ENCODE measurements around the gene PPIP5K1. TPM values are rescaled to one million over a fixed set of nuclear protein-coding genes. Genes with fewer than 3 reads are reported as not detected.

The PPIP5K1 gene
- total and polyA plus RNA-seq, 8 donors: 4.0 to 160 (median 49.2) TPM

DNA sequence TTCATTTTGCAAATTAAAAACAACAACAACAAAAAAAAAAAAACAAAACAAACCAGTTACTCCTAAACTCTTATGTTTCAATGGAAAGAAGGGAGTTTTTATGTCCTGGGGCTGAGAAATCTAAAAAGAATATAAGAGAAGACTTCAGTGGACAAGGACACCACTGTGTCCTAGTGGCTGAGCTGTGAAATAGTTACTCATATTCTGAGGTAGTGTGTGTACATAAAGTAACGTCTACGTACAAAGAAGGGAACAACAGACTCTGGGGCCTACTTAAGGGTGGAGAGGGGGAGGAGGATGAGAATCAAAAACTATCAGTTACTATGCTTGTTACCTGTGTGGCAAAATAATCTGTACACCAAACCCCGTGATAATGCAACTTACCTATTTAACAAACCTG is 91.0 kb downstream of the PPIP5K1 start:
- H3K9me3 ChIP-seq: no peaks in the 10 kb centered on the region
- H3K27me3 ChIP-seq: no peaks in the 10 kb centered on the region
- H3K4me3 ChIP-seq: no peak overlapping the region
- no peak for TF ChIP-seq EP300 (IDR thresholded peaks at IDR 0.05)
- TF ChIP-seq, protein P1, sequence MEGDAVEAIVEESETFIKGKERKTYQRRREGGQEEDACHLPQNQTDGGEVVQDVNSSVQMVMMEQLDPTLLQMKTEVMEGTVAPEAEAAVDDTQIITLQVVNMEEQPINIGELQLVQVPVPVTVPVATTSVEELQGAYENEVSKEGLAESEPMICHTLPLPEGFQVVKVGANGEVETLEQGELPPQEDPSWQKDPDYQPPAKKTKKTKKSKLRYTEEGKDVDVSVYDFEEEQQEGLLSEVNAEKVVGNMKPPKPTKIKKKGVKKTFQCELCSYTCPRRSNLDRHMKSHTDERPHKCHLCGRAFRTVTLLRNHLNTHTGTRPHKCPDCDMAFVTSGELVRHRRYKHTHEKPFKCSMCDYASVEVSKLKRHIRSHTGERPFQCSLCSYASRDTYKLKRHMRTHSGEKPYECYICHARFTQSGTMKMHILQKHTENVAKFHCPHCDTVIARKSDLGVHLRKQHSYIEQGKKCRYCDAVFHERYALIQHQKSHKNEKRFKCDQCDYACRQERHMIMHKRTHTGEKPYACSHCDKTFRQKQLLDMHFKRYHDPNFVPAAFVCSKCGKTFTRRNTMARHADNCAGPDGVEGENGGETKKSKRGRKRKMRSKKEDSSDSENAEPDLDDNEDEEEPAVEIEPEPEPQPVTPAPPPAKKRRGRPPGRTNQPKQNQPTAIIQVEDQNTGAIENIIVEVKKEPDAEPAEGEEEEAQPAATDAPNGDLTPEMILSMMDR (IDR thresholded peaks at IDR 0.05): no peak
- no peak for TF ChIP-seq POLR2A (IDR thresholded peaks at IDR 0.05)
- TF ChIP-seq POLR2AphosphoS5 (IDR thresholded peaks at IDR 0.05): no peak
- H3K36me3 ChIP-seq: no peaks in the 10 kb centered on the region
- H3K27ac ChIP-seq: no peak overlapping the region
- 52 to 72% (median 57%) methylated on average over 3 of the region's 3 CpGs for WGBS, 5 donors
- no peak for DNase-seq
- H3K4me1 ChIP-seq: peaks cover 0 to under 1% (median 0%) of the 10 kb centered on the region in 4 donors
- intact Hi-C loops (cut with DNase I; ENCODE audit: low total_unique reads): no loop called here

DNA sequence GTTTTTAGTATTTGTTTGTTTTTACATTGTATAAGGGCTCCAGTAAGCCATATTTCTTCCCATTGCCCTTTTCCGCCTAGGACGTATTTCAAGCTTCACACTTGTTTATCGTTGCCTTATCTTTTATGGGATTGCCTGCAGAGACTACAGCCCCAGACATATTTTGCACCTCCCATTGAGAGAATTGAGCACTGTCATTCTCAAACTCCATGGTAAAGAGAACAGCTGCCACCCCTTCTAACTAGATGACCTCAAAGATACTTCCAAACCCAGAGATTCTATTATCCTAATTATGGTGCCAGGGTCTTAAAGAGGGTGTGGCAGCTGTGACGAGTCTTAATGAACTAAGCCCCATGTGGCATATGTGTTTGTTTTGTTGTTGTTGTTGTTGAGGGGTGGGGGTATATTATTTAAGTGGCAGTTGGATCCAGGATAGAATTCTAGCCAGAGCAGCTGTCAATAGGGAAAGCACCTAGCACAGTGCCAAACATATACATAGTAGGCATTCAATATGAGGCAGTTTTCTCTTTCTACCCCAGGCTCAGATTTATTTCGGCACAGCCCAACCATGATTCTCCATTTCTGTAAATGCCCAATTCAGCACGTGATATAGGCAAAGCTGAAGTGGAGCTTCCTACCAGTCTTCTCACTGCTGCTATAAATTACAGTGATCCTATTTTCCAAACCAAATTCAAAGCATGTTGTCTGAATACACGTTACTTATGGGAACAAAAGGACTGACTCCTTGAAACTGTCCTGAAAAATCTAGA is 96.1 kb downstream of the PPIP5K1 start:
- Histone ChIP-seq H3K4me3 (peak overlapping the region; percentile 77 to 96 (median 90)), H3K9me3 (no peaks in the 10 kb centered on the region), H3K36me3 (peaks cover 0 to 20% (median 14%) of the 10 kb centered on the region in 4 donors), H3K4me1 (peaks cover 5 to 39% (median 25%) of the 10 kb centered on the region in 4 donors), H3K27me3 (no peaks in the 10 kb centered on the region), H3K27ac (peak overlapping the region in 4 of 5 donors; percentile 85 to 94 (median 88))
- 54 to 60% (median 57%) methylated on average over 7 of the region's 7 CpGs for WGBS, 5 donors
- intact Hi-C loops (cut with DNase I; ENCODE audit: low total_unique reads): no loop called here
- no peak for DNase-seq
- TF ChIP-seq, protein P1 (IDR thresholded peaks at IDR 0.05): no peak
- TF ChIP-seq EP300 (IDR thresholded peaks at IDR 0.05) (no peak), POLR2A (IDR thresholded peaks at IDR 0.05) (no peak), POLR2AphosphoS5 (IDR thresholded peaks at IDR 0.05) (no peak)

DNA sequence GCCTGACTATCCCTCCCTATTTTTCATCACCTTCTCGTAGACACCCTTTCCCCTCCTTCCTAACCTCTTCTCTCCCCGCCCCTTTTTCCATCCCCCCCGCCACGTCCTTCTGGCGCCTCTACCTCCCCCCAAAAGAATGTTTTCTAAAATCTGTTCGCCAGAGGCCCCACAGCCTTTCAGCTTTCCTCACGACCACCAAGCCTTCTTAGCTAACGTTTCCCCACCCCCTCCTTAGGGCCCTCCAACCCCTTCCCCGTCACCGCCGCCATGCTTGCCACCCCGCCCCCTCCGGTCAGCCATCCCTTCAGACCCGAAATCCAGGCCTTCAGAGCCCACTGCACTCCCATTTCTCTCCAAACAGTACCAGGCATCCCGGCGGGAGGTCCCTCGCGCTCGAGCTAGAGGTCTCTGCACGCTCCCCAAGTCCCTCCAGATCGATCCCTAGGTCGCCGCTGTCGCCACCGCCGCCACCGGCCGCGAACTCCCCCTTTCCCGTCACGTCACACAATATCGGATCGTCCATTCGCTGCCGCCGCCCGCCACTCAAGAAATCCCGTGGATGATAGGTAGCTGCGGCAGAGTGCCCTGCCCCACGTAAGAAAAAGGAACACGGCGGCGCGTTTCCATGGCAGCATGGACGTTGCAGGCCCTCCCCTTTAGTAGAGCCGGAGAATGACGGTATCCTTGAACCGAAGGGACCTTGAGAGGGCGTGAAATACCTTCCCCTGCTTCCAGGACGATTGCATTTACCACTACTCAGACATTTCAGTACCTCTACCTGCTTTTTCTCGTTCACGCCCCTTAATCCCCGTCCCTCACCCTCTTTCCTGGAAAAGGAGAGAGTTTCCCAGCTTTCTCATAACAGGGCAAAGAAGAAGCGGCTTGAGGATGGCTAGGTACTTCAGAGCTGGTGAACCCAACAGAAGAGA is 97.1 kb downstream of the PPIP5K1 start, which contains the start of gene TP53BP1:
TSS of gene TP53BP1 (minus strand) at position 484 of the 929 bp plus-strand sequence. CDS start at position 371, 113 bp downstream.
- 0 to 2% (median 1%) methylated on average over 29 to 54 of the region's 54 CpGs for WGBS, 5 donors
- H3K27me3 ChIP-seq: no peaks in the 10 kb centered on the region
- DNase-seq: peak; percentile 98 to 99
- peak within 1 kb of the TSS; percentile 77 to 96 (median 90) for H3K4me3 ChIP-seq
- peak within 1 kb of the TSS; percentile 85 to 94 (median 86) for H3K27ac ChIP-seq
- H3K4me1 ChIP-seq: peaks cover 5 to 45% (median 27%) of the 10 kb centered on the region in 4 donors
- TF ChIP-seq POLR2A (IDR thresholded peaks at IDR 0.05) (no peak), POLR2AphosphoS5 (IDR thresholded peaks at IDR 0.05) (peak in 2 of 3 donors; percentile 50 to 68)
- no peaks in the 10 kb centered on the region for H3K9me3 ChIP-seq
- intact Hi-C loops (cut with DNase I; ENCODE audit: low total_unique reads): no loop called here
- peaks cover 6 to 30% (median 24%) of the 10 kb centered on the region in 4 donors for H3K36me3 ChIP-seq

DNA sequence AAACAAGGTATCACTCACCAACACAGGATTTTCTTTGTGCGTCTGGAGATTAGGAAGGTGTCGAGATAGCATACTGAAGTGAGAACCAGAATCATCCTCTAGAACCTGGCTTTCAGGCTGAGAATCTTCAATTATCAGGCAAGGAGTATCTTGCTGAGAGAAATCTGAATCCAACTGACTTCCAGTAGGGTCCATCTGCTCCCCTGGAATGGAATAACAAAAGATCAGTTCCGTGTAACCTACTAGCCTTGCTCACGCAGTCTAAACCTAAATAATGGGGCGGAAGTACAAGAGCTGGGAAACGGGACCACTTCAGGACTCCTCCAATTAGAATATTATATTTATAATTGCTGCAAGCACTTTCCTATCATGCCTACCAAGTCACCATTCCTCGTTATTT is 97.7 kb downstream of the PPIP5K1 start:
- DNase-seq: no peak
- H3K4me3 ChIP-seq: peak overlapping the region; percentile 77 to 96 (median 90)
- no peaks in the 10 kb centered on the region for H3K27me3 ChIP-seq
- intact Hi-C loops (cut with DNase I; ENCODE audit: low total_unique reads): no loop called here
- H3K4me1 ChIP-seq: peaks cover 5 to 45% (median 27%) of the 10 kb centered on the region in 4 donors
- no peaks in the 10 kb centered on the region for H3K9me3 ChIP-seq
- peak overlapping the region in 4 of 5 donors; percentile 85 to 94 (median 88) for H3K27ac ChIP-seq
- peaks cover 9 to 36% (median 30%) of the 10 kb centered on the region in 4 donors for H3K36me3 ChIP-seq
- TF ChIP-seq POLR2A (IDR thresholded peaks at IDR 0.05) (no peak), EP300 (IDR thresholded peaks at IDR 0.05) (no peak), POLR2AphosphoS5 (IDR thresholded peaks at IDR 0.05) (no peak)
- TF ChIP-seq, protein P1 (IDR thresholded peaks at IDR 0.05): no peak
- WGBS, 5 donors: 7 to 11% (median 8%) methylated on average over 7 of the region's 7 CpGs
